Activated CD8-positive, alpha-beta T cell treated with anti-CD3 and anti-CD28 coated beads for 36 hours (primary cell): ENCODE data around the gene PLA2G4D. TPM values are rescaled to one million over a fixed set of nuclear protein-coding genes. Genes with fewer than 3 reads are reported as not detected.
A peak's percentile ranks its signal among the peaks of the same experiment; 100 is the strongest.

Experiments
- ATAC-seq: fragments of 200-7000 bp; cut with Tn5 transposase; one replicate; pipeline ENCODE4 v1.10.0; 2021; ENCODE audit warnings: mild to moderate bottlenecking, moderate library complexity
- CTCF ChIA-PET: fragments of 350-600 bp; sonication (Branson Sonifier 250); formaldehyde crosslinking; loops from one replicate; lab custom pipeline; 2021; ENCODE audit warnings: antibody characterized with exemption; lab: Charles Lee
- POLR2A ChIA-PET: fragments of 350-600 bp; sonication (Branson Sonifier 250); formaldehyde crosslinking; loops from one replicate; lab custom pipeline; 2021; ENCODE audit warnings: antibody characterized with exemption; lab: Charles Lee
- DNase-seq: peaks from one replicate; pipeline ENCODE4 v3.0.0-alpha.2; 2020
- H3K27ac Mint-ChIP-seq: one replicate; pipeline ENCODE4 v1.8.0; 2021; ENCODE audit warnings: mild to moderate bottlenecking, mixed read lengths
- H3K27me3 Mint-ChIP-seq: one replicate; pipeline ENCODE4 v1.8.0; 2021; ENCODE audit warnings: mixed read lengths
- H3K36me3 Mint-ChIP-seq: one replicate; pipeline ENCODE4 v1.8.0; 2021; ENCODE audit warnings: low read depth, mixed read lengths
- H3K4me1 Mint-ChIP-seq: one replicate; pipeline ENCODE4 v1.8.0; 2021; ENCODE audit warnings: low read depth, mixed read lengths
- H3K4me3 Mint-ChIP-seq: one replicate; pipeline ENCODE4 v1.8.0; 2021; ENCODE audit warnings: mild to moderate bottlenecking, moderate library complexity, mixed read lengths
- H3K9me3 Mint-ChIP-seq: one replicate; pipeline ENCODE4 v1.8.0; 2021; ENCODE audit warnings: mixed read lengths
- intact Hi-C: fragments of 100-400 bp; cut with micrococcal nuclease; formaldehyde crosslinking; loops from one replicate; pipeline ENCODE4 v1.10.0; 2022
- total RNA-seq, 2 experiments: library from RNA; stranded (reverse); gene quantifications; one replicate each; pipeline ENCODE4 v1.2.3, GENCODE V29; 2021
- TF ChIP-seq, protein P1 (sequence below): fragments of 200-600 bp; IDR thresholded peaks from one replicate; pipeline ENCODE4 v1.8.0; 2022; ENCODE audit warnings: antibody characterized with exemption, mild to moderate bottlenecking

The PLA2G4D gene
- total RNA-seq, 2 experiments from 2014 or later, result not detected

DNA sequence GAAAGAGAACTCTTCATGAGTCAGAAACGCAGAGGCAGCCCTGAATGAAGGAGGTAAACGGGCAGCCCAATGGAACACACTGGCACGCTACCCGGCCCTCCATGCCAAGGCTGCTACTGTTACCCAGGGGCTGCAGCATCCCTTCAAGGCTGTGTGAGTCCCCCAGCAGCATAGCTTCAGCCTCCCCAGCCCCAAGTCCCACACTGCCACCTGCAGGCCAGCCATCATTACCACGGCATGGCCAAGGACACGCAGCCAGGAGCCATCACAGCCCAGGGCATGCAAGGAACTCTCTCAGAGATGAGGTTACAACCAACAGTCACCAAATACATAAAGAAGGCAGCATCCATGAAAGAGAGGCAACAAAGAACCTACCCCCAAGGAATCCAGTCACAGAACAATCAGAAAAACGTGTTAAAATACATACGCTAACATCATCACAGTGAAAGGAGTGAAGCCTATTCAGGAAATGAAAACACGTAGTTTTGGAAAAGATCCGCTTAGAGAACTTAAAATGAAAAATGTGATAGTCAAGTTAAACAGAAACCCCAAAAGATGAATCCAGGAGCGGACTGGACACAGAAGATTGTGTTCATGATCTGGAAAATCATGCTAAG lies 39.6 kb upstream of the PLA2G4D start:
- intact Hi-C loops, result loop anchor here (10.0 kb wide), 2 partner anchors 69 to 139 kb away; no protein-coding TSS in a partner anchor
- CTCF ChIA-PET, result interaction anchor here (0.6 to 2.9 kb wide), 14 partner anchors 13 to 144 kb away, joined by 3 to 20 read pairs (median 4); no protein-coding TSS in a partner anchor

DNA sequence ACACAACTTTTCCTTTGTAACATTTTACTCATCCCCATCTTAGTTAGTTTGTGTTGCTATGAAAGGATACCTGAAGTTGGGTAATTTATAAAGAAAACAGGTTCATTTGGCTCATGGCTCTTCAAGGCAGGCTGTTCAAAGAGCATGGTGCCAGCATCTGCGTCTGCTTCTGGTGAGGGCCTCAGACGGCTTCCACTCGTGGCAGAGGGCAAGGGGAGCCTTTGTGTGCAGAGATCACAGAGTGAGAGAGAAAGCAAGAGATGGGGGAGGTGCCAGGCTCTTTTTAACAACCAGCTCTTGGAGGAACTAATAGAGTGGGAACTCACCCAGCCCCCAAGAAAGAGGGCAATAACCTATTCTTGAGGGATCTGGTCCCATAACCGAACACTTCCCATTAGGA lies 39.0 kb upstream of the PLA2G4D start:
- intact Hi-C loops, result loop anchor here (10.0 kb wide), 2 partner anchors 69 to 139 kb away; no protein-coding TSS in a partner anchor
- POLR2A ChIA-PET, result no interaction called here
- TF ChIP-seq, protein P1, sequence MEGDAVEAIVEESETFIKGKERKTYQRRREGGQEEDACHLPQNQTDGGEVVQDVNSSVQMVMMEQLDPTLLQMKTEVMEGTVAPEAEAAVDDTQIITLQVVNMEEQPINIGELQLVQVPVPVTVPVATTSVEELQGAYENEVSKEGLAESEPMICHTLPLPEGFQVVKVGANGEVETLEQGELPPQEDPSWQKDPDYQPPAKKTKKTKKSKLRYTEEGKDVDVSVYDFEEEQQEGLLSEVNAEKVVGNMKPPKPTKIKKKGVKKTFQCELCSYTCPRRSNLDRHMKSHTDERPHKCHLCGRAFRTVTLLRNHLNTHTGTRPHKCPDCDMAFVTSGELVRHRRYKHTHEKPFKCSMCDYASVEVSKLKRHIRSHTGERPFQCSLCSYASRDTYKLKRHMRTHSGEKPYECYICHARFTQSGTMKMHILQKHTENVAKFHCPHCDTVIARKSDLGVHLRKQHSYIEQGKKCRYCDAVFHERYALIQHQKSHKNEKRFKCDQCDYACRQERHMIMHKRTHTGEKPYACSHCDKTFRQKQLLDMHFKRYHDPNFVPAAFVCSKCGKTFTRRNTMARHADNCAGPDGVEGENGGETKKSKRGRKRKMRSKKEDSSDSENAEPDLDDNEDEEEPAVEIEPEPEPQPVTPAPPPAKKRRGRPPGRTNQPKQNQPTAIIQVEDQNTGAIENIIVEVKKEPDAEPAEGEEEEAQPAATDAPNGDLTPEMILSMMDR, result no peak
- Mint-ChIP-seq H3K4me1 (no peaks in the 10 kb centered on the region), H3K27me3 (no peaks in the 10 kb centered on the region), H3K4me3 (no peak overlapping the region), H3K9me3 (no peaks in the 10 kb centered on the region), H3K36me3 (no peaks in the 10 kb centered on the region), H3K27ac (no peak overlapping the region)
- CTCF ChIA-PET, result interaction anchor here (0.6 to 2.9 kb wide), 8 partner anchors 13 to 143 kb away, joined by 3 to 20 read pairs (median 3); no protein-coding TSS in a partner anchor
- no peak for DNase-seq
- no peak for ATAC-seq

More for the DNA sequence above, 39.6 kb upstream of the PLA2G4D start:
- no peak overlapping the region for H3K27ac Mint-ChIP-seq
- H3K27me3 Mint-ChIP-seq, result no peaks in the 10 kb centered on the region
- peak; percentile 74 for DNase-seq
- H3K4me1 Mint-ChIP-seq, result no peaks in the 10 kb centered on the region
- TF ChIP-seq, protein P1, result peak; percentile 53
- no peak overlapping the region for H3K4me3 Mint-ChIP-seq
- peak; percentile 91 for ATAC-seq
- no peaks in the 10 kb centered on the region for H3K9me3 Mint-ChIP-seq
- H3K36me3 Mint-ChIP-seq, result no peaks in the 10 kb centered on the region
- POLR2A ChIA-PET, result interaction anchor here (0.6 to 0.7 kb wide), 2 partner anchors 383 to 763 kb away, joined by 3 to 4 read pairs; no protein-coding TSS in a partner anchor

DNA sequence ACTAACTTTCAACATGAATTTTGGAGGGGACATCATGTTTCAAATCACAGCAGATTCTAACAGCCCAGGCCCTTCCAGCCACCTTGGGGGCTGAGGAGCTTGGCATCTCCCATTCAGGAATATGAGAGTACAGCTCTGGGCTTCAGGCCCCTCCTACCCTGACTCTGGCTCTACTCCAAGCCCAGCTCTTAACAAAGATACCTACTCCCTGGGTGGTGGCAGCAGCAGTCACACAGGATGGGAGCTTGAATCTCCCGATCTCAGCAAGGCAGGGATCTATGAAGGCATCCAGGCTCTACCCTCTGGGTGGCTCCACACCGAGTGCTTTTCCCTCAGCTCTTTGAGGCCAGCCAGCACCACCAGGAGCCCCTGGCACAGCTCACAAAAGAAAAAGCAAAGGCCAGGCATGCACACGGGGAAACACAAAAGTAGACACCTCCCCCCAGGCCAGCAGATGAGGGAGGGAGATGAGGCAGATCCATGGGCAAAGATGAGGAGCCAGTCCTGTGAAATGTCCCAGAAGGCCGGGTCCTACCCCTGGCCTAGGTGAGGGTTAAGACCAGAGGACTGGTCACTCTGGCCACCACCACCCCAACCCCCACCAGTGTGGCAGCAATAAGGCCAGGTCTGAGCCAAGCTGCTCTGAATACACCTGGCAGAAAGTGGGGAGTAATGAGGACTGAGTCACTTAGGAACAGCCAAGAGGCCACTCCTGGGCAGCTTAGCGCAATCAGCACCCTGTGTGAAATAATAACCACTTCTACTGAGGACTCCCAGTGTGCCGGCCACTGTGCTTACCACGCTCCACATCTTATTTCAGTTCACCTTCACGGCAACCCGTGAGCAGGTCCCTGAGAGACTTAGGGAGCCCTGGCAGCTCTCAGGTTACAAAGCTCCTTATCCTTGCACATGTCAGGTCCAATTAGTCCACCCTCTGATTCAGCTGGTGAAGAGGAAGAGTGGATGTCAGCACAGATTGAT lies 37.8 kb upstream of the PLA2G4D start:
- no peaks in the 10 kb centered on the region for H3K36me3 Mint-ChIP-seq
- POLR2A ChIA-PET, result interaction anchor here (0.6 to 1.2 kb wide), 2 partner anchors 35 to 170 kb away, joined by 3 read pairs; no protein-coding TSS in a partner anchor

DNA sequence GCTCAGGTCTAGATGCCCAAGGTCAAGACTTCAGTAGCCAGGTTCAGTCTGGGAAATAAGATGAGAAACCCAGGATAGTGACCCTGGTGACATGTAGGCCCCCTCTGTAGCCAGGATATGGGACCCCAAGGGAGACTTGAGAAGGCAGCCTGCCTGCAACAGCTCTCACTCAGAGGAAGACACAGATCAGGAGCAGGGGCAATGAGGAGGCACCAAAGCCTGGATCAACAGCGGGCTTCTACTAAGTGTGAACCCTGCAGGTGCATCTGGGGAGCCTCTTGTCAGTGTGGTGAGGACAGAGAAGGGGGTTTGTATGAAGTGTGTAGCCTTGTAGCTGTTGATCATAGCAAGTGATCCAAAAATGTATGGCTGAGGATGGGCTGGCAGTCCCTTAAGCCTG lies 36.6 kb upstream of the PLA2G4D start:
- ATAC-seq (no peak), DNase-seq (no peak)
- TF ChIP-seq, protein P1, result no peak
- H3K27ac Mint-ChIP-seq, result no peak overlapping the region
- no peak overlapping the region for H3K4me3 Mint-ChIP-seq
- CTCF ChIA-PET, result interaction anchor here (0.7 to 1.7 kb wide), 4 partner anchors 8 to 142 kb away, joined by 3 to 8 read pairs (median 5); no protein-coding TSS in a partner anchor
- peaks cover 1% of the 10 kb centered on the region for H3K27me3 Mint-ChIP-seq
- H3K4me1 Mint-ChIP-seq, result no peaks in the 10 kb centered on the region
- POLR2A ChIA-PET, result interaction anchor here (1.2 kb wide), 1 partner anchor 33 kb away, joined by 3 read pairs; no protein-coding TSS in a partner anchor
- intact Hi-C loops, result loop anchor here (10.0 kb wide), 2 partner anchors 66 to 136 kb away; no protein-coding TSS in a partner anchor
- no peaks in the 10 kb centered on the region for H3K9me3 Mint-ChIP-seq
- no peaks in the 10 kb centered on the region for H3K36me3 Mint-ChIP-seq

More for the DNA sequence above, 37.8 kb upstream of the PLA2G4D start:
- ATAC-seq, result no peak
- Mint-ChIP-seq H3K9me3 (no peaks in the 10 kb centered on the region), H3K4me3 (no peak overlapping the region), H3K27ac (no peak overlapping the region), H3K27me3 (peaks cover 1% of the 10 kb centered on the region), H3K4me1 (no peaks in the 10 kb centered on the region)
- CTCF ChIA-PET, result interaction anchor here (0.9 to 2.9 kb wide), 5 partner anchors 14 to 66 kb away, joined by 3 to 14 read pairs (median 4); no protein-coding TSS in a partner anchor
- DNase-seq, result no peak
- intact Hi-C loops, result loop anchor here (10.0 kb wide), 2 partner anchors 67 to 137 kb away; no protein-coding TSS in a partner anchor
- TF ChIP-seq, protein P1, result no peak
